Measurements from ENCODE around the gene CDT1.
"Not testable (repeated sequence)": the region's sequence is repeated elsewhere in the genome, so short reads cannot be mapped to it uniquely, and the experiment has no call there.

CDT1 gene

GRCh38 chr16:88815901-88816589, 12.5 kb downstream of the CDT1 start:
- DNase-seq (ENCODE audit: low read depth in 1 of 2, low spot score in 1 of 2): peak in 1 of 2 donors; percentile 58

GRCh38 chr16:88816736-88817535, 13.3 kb downstream of the CDT1 start:
- DNase-seq (ENCODE audit: low read depth in 1 of 2, low spot score in 1 of 2): no peak

DNA sequence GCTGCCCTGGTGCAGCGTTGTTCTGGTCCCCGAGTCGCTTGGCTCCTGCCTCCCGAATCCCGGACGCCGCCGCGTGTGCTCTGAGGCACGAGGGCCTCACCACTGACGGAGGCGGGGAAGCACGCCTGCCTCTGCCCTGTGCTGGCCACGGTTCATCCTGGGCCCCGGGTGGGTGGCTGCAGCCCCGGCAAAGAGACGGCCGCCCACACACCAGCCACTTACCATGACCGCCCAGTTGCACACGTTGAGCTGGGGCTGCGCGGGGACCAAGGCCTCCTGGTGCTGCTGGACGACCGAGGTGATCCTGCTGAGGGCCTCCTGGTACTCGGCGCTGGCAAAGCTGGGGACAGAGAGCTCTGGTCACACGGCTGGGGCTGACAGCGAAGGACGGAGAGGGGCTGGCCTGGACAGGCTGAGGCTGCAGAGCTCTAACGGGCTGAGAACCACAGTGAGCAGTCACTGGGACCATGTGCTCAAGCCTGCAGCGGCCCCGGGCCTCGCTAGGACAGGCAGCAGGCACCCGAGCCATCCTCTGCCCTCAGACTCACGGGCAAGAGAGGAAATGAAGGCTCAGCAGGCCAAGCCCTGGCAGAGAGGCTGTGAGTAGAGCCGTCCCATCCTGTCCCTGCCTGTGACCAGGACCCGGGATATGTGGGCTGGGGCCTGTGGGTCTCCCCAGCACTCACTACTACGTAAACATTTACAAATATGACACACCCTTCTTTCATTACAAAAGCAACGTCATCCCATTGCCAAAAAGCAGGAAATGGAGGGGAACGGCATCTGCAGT, 14.4 kb downstream of the CDT1 start:
- no peak for DNase-seq (ENCODE audit: low read depth in 1 of 2, low spot score in 1 of 2)

GRCh38 chr16:88818575-88818874, 14.9 kb downstream of the CDT1 start:
- DNase-seq (ENCODE audit: low read depth in 1 of 2, low spot score in 1 of 2): no peak

GRCh38 chr16:88819126-88819525, 15.5 kb downstream of the CDT1 start:
- DNase-seq (ENCODE audit: low read depth in 1 of 2, low spot score in 1 of 2): no peak

DNA sequence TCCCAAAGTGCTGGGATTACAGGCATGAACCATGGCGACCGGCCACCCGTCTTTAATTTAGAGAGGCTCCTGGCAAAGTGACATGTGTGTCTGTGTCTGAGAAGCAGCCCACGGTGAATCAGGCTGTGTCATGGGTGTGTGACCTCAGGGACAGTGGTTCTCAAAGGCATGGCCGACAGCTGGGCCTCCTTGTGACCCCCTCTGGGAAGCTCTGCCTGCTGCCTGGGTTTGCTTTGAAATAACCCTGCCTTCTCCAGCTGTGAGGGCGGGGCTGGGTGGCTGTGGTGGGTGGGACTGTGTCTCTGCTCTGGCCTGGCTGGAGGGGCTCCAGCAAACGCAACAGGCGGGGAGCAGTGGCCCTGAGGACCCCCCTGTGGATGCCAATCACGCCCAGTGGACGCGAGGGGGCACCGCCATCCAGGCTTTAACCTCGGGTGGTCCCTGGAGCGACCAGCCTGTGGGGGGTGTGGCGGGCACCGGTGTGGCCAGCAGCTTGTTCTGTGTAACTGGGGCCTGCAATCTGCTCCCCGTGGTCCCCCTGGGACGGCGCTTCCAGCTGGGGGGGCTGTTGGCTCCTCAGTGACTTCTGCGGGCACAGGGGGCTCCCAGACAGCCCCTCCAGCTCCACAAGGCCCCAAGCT, 16.9 kb downstream of the CDT1 start:
- no peak for DNase-seq (ENCODE audit: low read depth in 1 of 2, low spot score in 1 of 2)

DNA sequence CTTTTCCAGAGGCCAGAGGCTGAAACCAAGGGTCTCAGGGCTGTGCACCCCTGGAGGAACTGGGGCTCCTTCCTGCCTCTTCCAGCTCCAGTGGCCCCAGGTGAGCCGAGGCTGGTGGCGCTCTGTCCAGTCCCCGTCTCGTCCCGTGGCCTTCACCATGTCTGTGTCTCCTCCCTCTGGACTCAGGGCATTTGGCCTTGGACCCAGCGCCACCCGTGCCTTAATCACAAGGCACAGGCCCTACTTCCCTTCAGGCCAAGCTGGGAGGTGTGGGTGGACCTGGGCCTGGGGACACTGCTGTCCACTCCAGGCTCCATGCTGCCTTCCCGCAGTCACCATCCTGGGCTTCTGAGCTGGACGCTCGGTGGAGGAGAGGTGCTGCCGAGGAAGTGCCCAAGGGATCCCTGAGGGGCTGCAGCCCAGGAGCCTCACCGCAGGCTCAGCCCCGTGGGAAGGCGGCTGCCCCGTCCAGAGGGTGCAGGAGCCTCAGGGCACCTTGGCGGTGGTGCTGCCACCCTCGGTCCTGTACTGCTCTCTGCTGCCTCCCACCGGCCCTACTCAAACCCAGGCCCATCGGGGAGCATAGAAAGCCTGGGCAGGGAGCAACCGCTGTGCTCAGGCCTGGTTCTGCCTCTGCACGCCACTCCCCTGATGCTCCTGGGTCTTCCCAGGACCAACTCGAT, 17.7 kb downstream of the CDT1 start:
- no peak for DNase-seq (ENCODE audit: low read depth in 1 of 2, low spot score in 1 of 2)

DNA sequence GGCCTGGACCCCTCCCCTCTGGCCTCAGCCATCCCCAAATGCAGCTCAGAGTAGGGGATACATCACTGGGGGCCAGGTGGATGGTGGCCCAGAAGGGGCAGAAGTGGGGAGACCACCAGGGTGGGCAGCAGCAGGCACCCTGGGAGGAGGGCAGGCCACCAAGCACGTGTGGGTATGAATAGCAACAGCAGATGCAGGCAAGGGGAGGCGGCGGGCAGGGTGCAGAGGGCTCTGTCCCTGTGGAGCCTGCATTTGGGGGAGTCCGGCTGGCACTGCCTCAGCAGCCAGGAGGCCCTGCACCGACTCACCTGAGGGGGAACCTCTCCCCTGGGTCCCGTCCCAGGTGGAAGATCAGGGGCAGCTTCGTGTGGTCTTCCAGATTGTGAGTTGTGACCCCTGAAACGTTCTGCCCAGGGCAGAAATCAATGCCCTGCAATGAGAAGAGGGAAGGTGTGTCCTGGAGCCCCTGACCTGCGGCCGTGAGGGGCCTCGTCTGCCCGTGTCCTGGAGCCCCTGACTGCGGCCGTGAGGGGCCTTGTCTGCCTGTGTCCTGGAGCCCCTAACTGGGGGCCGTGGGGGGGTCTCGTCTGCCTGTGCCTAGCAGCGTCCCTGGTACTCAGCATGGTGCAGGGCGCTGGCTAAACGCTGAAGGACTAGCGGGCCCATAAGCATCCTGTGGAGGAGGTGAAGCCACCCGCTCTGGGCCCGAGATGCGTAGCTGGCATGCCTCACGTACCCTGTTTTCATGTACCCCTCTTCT, 18.9 kb downstream of the CDT1 start:
- no peak for DNase-seq (ENCODE audit: low read depth in 1 of 2, low spot score in 1 of 2)

- not testable (repeated sequence) for DNase-seq (ENCODE audit: low read depth in 1 of 2, low spot score in 1 of 2)
Measured at GRCh38 chr16:88823646-88824045, 20.1 kb downstream of the CDT1 start.

DNA sequence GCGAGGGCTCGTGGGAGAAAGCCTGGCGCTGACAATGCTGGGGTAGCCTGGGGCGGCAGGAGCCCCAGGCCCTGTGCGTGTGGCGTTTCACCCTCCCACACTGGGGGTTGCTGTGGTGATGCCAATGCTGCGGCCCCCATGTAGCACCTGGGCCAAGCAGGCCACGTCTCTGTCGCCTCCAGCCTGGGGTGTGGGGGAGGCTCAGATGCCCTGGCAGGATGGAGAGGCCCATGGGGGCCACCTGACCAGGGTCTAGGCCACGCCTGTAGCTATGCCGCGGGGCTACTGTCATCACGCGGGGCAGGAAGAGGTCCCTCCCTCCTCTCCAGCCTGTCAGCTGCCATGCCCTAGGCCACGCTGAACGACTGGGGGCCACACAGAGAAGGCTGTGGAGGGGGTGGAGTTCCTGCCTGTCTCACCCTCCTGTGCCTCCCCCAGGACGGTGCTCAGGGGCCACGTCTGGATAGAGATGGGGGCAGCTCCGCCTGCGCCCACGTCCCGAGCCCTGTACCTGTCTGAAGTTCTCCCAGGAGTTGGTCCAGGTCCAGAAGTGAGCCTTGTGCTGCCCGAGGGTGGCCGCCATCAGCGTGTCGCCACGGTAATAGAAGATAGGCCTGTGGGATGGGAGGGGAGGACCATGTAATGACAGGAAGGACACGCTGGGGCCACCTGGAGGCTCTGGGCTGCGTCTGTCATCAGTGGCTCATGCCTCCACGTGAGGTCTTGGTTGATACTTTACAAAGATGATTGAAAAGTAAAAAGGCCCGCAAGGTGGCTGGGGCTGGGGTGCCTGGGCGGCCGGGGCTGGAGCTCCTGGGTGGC, 20.9 kb downstream of the CDT1 start:
- DNase-seq (ENCODE audit: low read depth in 1 of 2, low spot score in 1 of 2): no peak

DNA sequence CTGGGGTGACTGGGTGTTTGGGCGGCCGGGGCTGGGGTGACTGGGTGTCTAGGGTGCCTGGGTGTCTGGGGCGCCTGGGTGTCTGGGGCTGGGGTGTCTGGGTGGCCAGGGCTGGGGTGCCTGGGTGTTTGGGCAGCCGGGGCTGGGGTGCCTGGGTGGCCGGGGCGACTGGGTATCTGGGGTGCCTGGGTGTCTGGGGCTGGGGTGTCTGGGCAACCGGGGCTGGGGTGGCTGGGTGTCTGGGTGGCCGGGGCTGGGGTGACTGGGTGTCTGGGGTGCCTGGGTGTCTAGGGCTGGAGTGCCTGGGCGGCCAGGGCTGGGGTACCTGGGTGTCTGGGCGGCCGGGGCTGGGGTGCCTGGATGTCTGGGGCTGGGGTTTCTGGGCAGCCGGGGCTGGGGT, 21.6 kb downstream of the CDT1 start:
- DNase-seq (ENCODE audit: low read depth in 1 of 2, low spot score in 1 of 2): no peak

GRCh38 chr16:88826070-88826840, 22.7 kb downstream of the CDT1 start:
- no peak for DNase-seq (ENCODE audit: low read depth in 1 of 2, low spot score in 1 of 2)

DNA sequence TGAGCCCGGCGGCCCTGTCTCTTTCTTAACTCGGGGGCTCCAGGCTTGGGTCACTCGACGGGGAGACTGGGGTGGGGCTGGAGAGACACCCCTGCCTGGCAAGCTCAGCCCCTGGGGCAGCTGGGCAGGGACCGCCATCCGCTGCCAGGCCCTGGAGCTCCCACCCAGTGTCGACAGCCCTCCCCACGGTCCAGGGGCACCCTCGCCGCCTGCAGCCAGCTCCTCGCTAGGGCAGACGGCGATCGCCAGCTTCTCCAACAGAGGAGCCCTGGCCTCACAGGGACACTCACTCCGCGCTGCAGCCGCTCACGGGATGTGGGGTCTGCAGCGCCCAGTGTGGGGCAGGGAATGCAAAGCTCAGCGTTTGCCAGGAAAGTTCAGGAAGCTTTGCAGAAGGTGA, 24.1 kb downstream of the CDT1 start:
- no peak for DNase-seq (ENCODE audit: low read depth in 1 of 2, low spot score in 1 of 2)

GRCh38 chr16:88828711-88829110, 25.1 kb downstream of the CDT1 start:
- no peak for DNase-seq (ENCODE audit: low read depth in 1 of 2, low spot score in 1 of 2)

DNA sequence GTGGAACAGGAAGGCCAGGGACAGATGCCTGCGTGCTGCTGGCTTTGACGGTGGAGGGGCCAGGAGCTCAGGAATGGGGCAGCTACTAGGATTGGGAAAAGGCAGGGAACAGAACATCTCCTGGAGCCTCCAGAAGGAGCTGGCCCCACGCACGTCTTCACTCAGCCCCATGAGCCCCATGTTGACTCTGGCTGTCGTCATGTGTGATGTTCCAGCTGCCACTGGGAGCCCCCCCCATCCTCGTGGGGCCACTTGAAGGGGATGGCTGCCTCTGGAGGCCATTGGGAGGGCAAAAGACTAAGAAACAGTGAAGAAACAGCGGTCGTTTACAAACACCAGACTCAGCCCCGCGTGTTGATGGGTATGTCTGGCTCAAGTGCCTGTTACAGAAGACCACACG, 26.7 kb downstream of the CDT1 start:
- DNase-seq (ENCODE audit: low read depth in 1 of 2, low spot score in 1 of 2): no peak

DNA sequence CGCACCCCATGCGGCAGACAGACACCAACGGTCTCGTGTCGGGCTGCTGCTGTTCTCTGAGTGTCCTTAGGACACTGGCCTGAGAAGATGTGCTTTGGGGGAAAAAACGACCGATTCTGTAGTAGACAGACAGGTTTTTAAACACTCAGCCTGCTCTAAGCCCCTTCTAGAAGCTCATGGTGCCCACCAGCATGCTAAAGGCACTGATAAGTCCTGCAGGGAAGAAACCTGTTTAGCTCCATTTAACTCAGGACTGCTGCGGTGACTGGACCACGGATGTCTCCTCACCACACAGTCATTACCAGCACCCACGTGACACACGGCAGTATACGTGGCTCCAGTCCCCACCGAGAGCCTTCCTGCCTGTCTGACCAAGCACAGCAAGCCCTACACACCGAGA, 27.2 kb downstream of the CDT1 start:
- DNase-seq (ENCODE audit: low read depth in 1 of 2, low spot score in 1 of 2): no peak

DNA sequence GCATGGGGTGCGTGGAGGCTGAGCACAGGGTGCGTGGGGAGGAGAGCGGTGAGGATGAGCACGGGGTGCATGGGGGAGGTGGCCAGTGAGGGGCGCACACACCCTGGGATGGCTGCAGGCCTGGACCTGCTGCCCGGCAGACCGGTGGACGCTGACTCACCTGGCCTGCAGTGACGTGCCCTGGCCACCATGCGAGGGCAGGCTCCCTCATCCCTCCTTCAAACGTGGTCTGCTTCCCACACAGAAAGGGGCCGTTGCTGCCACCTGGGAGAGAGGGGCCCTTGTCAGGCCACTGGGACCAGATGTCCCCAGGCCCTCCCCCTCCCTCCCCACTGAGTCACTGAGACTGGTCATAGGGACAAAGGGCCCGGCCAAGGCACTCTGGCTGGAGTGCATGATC, 28.2 kb downstream of the CDT1 start:
- no peak for DNase-seq (ENCODE audit: low read depth in 1 of 2, low spot score in 1 of 2)

DNA sequence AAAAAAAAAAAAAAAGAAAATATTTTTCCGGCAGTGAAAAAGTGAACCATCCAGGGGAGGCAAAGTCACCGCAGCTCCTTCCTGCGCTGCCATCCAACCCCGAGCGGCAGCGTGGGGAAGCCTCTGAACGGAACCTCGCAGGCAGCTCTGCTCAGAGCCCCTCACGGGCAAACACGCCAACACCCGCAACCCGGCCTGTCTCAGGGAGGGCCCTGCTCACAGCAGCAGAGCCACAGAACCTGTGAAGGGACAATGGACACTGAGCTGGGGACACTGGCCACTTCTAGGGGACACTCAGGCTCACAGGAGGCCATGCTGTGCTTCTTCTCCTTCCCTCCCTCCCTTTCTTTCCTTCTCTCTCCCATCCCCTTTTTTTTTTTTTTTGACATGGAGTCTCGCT, 29.5 kb downstream of the CDT1 start:
- DNase-seq (ENCODE audit: low read depth in 1 of 2, low spot score in 1 of 2): no peak

- no peak for DNase-seq (ENCODE audit: low read depth in 1 of 2, low spot score in 1 of 2)
Measured at GRCh38 chr16:88834670-88835069, 31.1 kb downstream of the CDT1 start.

All from stimulated activated CD4-positive, alpha-beta T cell treated with anti-CD3 and anti-CD28 coated beads, Interleukin-15, amount 100 ng/mL, for 1 hour (primary cell).